SK-N-SH (cell line): ENCODE results near the gene CYP2F1.

ENCODE experiments used
- POLR2AphosphoS5 ChIP-seq: IDR thresholded peaks from 2 replicates; pipeline ENCODE4 v1.6.1; 2012; ENCODE audit warnings: low read depth, low read length
- RAD21 ChIP-seq: IDR thresholded peaks from 2 replicates; pipeline ENCODE4 v1.6.1; 2012; ENCODE audit warnings: mild to moderate bottlenecking, low read length
- TEAD4 ChIP-seq: IDR thresholded peaks from 2 replicates; pipeline ENCODE4 v1.4.0; 2012; ENCODE audit warnings: mild to moderate bottlenecking, borderline replicate concordance; ENCODE audit not compliant: insufficient read depth
- TF ChIP-seq, protein P1 (sequence below): fragments of 200-600 bp; sonication (generic); IDR thresholded peaks from 2 replicates; pipeline ENCODE4 v1.6.1; 2017; ENCODE audit warnings: antibody characterized with exemption, mild to moderate bottlenecking, moderate library complexity
- TF ChIP-seq, protein P2 (sequence below): fragments of 150-350 bp; IDR thresholded peaks from 2 replicates; pipeline ENCODE4 v1.6.1; 2016; ENCODE audit warnings: mild to moderate bottlenecking, low read depth, low read length

DNA sequence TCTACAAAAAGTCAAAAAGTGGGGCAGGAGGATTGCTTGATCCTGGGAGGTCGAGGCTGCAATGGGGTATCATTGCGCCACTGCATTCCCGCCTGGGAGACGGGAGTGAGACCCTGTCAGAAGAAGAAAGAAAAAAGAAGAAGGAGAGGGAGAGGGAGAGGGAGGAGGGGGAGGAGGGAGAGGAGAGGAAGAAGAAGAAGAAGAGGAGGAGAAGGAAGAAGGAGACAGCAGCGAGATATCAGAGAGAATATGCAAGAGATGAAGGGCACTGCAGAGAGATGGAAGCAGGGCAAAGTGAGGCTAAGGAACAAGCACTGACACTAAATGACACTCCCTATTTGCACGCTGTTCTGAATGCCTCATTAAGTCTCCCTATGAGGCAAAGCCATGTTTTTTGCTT, 14.5 kb downstream of the CYP2F1 start:
- TF ChIP-seq, protein P1, sequence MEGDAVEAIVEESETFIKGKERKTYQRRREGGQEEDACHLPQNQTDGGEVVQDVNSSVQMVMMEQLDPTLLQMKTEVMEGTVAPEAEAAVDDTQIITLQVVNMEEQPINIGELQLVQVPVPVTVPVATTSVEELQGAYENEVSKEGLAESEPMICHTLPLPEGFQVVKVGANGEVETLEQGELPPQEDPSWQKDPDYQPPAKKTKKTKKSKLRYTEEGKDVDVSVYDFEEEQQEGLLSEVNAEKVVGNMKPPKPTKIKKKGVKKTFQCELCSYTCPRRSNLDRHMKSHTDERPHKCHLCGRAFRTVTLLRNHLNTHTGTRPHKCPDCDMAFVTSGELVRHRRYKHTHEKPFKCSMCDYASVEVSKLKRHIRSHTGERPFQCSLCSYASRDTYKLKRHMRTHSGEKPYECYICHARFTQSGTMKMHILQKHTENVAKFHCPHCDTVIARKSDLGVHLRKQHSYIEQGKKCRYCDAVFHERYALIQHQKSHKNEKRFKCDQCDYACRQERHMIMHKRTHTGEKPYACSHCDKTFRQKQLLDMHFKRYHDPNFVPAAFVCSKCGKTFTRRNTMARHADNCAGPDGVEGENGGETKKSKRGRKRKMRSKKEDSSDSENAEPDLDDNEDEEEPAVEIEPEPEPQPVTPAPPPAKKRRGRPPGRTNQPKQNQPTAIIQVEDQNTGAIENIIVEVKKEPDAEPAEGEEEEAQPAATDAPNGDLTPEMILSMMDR, result no peak
- TF ChIP-seq POLR2AphosphoS5, result no peak
- TF ChIP-seq RAD21, result no peak
- TF ChIP-seq, protein P2, sequence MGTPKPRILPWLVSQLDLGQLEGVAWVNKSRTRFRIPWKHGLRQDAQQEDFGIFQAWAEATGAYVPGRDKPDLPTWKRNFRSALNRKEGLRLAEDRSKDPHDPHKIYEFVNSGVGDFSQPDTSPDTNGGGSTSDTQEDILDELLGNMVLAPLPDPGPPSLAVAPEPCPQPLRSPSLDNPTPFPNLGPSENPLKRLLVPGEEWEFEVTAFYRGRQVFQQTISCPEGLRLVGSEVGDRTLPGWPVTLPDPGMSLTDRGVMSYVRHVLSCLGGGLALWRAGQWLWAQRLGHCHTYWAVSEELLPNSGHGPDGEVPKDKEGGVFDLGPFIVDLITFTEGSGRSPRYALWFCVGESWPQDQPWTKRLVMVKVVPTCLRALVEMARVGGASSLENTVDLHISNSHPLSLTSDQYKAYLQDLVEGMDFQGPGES, result no peak
- TF ChIP-seq TEAD4, result no peak
